Brain (organoid and tissue), 1 donor: ENCODE data around the gene PDCL2. TPM values are rescaled to one million over a fixed set of nuclear protein-coding genes. Genes with fewer than 3 reads are reported as not detected.

Source experiments
- polyA plus RNA-seq: library from polyadenylated mRNA; stranded (reverse); fragments of 350-450 nt; fragmentation: Illumina TruSeq; extraction: RNeasy Lipid Tissue Mini Kit (QIAGEN cat#74804); gene quantifications from one replicate; pipeline ENCODE4 v1.2.3, GENCODE V29; 2015; ENCODE audit warnings: low read depth, low replicate concordance; ENCODE audit not compliant: insufficient read depth

Gene PDCL2
- polyA plus RNA-seq, 1 donor from 2014 or later, result not detected

Other genes with a start within 250 kb of the PDCL2 start
- gene SRD5A3, start 246.0 kb downstream of the PDCL2 start, polyA plus RNA-seq, result 21.5 TPM
- gene TMEM165, start 196.3 kb downstream of the PDCL2 start, polyA plus RNA-seq, result 32.2 TPM
- 6.8 TPM for gene CLOCK, start 45.3 kb downstream of the PDCL2 start, polyA plus RNA-seq
- gene NMU, start 44.1 kb upstream of the PDCL2 start, polyA plus RNA-seq, result 33.2 TPM
- not detected for gene EXOC1L, start 227.5 kb upstream of the PDCL2 start, polyA plus RNA-seq